Kidney epithelial cell (primary cell): ENCODE results near the gene CSNK2B. TPM values are rescaled to one million over a fixed set of nuclear protein-coding genes. Genes with fewer than 3 reads are reported as not detected.

ENCODE experiments used
- DNase-seq: peaks from one replicate; pipeline ENCODE4 v3.0.0-alpha.2; 2010; ENCODE audit warnings: low read depth
- H3K27me3 ChIP-seq: 2 replicates; pipeline ENCODE4 v1.6.0; 2011; ENCODE audit warnings: low read length; ENCODE audit not compliant: control insufficient read depth, insufficient read depth
- H3K36me3 ChIP-seq: 2 replicates; pipeline ENCODE4 v1.5.1; 2011; ENCODE audit warnings: low read length; ENCODE audit not compliant: control insufficient read depth, insufficient read depth
- H3K4me3 ChIP-seq: 2 replicates; pipeline ENCODE4 v1.5.1; 2011; ENCODE audit warnings: low read depth, mild to moderate bottlenecking, control low read depth, low read length
- total RNA-seq: library from RNA; depleted of rRNA; stranded (reverse); fragments of >200 nt; gene quantifications from 2 replicates; pipeline ENCODE4 v1.2.3, GENCODE V29; 2015
- TF ChIP-seq, protein P1 (sequence below): IDR thresholded peaks from 2 replicates; pipeline ENCODE4 v1.5.1; 2011; ENCODE audit warnings: mild to moderate bottlenecking, moderate library complexity, low read length, control low read depth, inconsistent platforms; ENCODE audit not compliant: insufficient read depth, poor library complexity, severe bottlenecking

The CSNK2B gene
- total RNA-seq, 1 donor from 2014 or later, result 366 TPM

DNA sequence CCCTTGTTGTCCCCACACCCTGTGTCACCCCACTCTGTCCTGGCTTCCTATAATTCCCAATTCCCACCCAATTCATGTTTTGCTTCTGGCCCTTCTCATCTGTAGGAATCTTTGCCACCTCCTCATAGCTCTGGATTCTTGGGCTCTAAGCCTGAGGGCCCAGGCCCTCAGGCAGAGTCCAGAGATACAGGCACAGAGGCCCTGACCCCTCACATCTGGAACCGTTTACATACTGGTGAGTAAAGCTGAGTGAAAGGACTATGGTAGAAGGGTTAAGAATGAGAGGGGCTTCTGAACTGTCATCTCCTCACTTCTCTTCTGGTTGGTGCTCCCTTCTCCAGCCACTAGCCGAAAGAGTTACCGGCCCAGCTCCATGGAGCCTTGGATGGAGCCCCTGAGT, 31.7 kb upstream of the CSNK2B start:
- peaks cover 7% of the 10 kb centered on the region for H3K36me3 ChIP-seq
- H3K4me3 ChIP-seq, result no peak overlapping the region
- DNase-seq, result no peak
- TF ChIP-seq, protein P1, sequence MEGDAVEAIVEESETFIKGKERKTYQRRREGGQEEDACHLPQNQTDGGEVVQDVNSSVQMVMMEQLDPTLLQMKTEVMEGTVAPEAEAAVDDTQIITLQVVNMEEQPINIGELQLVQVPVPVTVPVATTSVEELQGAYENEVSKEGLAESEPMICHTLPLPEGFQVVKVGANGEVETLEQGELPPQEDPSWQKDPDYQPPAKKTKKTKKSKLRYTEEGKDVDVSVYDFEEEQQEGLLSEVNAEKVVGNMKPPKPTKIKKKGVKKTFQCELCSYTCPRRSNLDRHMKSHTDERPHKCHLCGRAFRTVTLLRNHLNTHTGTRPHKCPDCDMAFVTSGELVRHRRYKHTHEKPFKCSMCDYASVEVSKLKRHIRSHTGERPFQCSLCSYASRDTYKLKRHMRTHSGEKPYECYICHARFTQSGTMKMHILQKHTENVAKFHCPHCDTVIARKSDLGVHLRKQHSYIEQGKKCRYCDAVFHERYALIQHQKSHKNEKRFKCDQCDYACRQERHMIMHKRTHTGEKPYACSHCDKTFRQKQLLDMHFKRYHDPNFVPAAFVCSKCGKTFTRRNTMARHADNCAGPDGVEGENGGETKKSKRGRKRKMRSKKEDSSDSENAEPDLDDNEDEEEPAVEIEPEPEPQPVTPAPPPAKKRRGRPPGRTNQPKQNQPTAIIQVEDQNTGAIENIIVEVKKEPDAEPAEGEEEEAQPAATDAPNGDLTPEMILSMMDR, result no peak
- no peaks in the 10 kb centered on the region for H3K27me3 ChIP-seq

DNA sequence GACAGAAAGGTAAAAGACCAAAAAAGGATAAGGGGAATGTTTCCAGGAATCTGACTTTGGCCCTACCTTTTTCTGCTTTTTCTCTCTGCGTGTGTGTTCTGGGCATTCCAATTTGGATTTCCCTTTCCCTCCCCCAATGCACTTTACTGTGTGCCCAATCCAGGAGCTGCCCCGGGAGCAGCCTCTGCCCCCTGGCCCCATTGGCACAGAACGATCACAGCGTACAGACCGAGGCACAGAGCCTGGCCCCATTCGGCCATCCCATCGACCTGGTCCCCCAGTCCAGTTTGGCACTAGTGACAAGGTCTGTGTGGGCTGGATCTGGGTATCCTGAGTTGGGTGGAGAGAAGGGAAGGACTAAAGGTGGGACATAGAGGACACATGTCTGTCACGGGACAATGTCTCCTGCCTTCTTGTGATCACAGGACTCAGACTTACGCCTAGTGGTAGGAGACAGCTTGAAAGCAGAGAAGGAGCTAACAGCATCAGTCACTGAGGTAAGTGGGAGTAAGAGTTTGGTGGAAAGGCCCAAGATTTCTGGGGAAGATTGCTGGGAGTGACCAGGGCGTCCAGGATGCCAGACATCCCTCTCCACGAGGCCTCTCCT, 30.8 kb upstream of the CSNK2B start:
- Histone ChIP-seq H3K27me3 (no peaks in the 10 kb centered on the region), H3K4me3 (no peak overlapping the region), H3K36me3 (peaks cover 7% of the 10 kb centered on the region)
- TF ChIP-seq, protein P1, result no peak
- no peak for DNase-seq

GRCh38 chr6:31636698-31637596, 28.9 kb upstream of the CSNK2B start:
- TF ChIP-seq, protein P1, result no peak
- peaks cover 7% of the 10 kb centered on the region for H3K36me3 ChIP-seq
- no peak overlapping the region for H3K4me3 ChIP-seq
- no peaks in the 10 kb centered on the region for H3K27me3 ChIP-seq
- no peak for DNase-seq

DNA sequence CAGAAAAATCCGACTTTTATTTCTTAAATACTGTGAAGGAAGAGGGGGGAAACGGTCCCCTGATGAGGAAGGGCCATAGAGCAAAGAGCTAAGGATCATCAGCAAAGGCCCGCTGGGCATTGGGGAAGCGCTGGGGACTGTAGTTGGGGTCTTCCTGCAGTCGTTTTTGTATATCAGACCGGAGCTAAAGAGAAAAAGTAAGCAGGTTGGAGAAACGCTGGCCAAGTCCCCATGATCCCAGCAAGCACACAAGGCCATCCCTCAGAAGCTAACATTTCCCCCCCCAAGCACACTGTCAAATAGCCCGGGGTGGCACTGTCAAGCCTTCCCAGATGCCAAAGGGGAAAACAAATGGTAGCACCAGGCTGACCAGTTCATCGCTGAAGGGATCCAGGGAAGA, 26.8 kb upstream of the CSNK2B start:
- H3K4me3 ChIP-seq, result no peak overlapping the region
- TF ChIP-seq, protein P1, result no peak
- H3K27me3 ChIP-seq, result no peaks in the 10 kb centered on the region
- no peak for DNase-seq
- peaks cover 5% of the 10 kb centered on the region for H3K36me3 ChIP-seq

DNA sequence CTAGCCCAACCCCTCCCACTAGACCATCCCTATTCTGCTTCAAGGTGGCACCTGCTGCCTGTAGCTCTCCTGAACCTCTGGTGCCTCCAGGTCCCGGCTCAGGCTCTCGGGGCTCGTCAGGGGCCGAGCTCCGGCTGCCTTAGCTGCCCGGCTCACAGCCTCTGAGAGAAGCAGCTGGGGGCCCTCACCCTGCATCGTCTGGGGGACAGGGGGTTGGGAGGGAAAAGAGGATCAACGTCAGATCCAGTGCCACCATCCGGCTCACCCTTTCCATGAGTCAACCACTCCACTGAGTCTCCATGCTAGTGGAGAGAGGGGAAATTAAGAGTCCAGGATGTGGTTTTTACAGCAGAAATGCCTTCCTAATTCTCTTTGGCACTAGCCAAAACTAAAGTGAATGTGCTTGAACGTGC, 26.4 kb upstream of the CSNK2B start:
- TF ChIP-seq, protein P1, result no peak
- no peak overlapping the region for H3K4me3 ChIP-seq
- no peak for DNase-seq
- no peaks in the 10 kb centered on the region for H3K27me3 ChIP-seq
- H3K36me3 ChIP-seq, result peaks cover 3% of the 10 kb centered on the region

- Histone ChIP-seq H3K4me3 (no peak overlapping the region), H3K27me3 (no peaks in the 10 kb centered on the region), H3K36me3 (peaks cover 4% of the 10 kb centered on the region)
- DNase-seq, result no peak
- TF ChIP-seq, protein P1, result no peak
Measured at GRCh38 chr6:31640612-31641011, 25.3 kb upstream of the CSNK2B start.
